Measurements from ENCODE around the gene PTBP2.

The PTBP2 gene

DNA sequence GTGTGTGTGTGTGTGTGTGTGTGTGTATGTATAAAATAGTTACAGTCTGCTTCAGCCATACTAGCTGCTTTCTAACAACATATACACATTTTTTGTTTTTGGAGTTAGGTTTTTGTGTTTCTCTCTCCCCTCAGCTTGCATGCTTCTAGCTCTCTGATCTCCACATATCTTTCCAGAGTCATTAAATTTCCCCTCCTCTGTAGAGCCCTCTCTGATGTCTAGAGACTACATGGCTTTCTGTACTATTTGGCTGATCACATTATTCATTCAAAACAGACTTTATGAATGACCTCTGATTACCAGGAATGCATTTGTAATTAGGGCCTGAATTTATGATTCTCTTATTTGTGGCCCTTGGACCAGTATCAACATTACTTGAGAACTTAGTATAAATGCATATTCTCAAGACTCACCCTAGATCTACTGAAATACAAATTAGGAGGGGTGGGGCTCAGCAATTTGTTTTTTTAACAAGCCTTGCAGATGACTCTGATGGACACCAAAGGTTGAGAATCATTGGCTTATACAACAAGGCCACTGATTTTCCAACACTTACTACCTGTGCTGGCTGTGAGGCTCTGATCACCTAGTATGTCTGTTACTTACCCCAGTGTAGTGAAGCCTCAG is 104.5 kb downstream of the PTBP2 start:
- no peak for DNase-seq (ENCODE audit: low read depth)

DNA sequence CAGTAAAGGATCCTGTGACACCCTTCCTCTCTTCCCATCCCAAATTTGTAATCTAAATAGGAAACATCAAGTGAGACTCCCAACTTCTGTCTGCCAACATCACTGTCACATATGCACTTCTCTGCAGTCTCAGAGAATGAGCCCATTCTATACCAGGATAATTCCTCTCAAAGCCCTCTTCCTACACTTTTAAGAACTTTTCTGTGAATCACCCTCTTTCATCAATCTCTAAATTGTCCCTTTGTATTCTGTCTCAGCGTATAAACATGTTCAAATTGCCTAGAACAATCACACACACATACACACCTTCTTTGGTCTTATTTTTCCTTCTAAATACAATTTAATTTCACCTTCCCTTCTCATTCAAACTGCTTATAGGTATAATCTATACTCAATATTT is 111.8 kb downstream of the PTBP2 start:
- DNase-seq (ENCODE audit: low read depth) = no peak

DNA sequence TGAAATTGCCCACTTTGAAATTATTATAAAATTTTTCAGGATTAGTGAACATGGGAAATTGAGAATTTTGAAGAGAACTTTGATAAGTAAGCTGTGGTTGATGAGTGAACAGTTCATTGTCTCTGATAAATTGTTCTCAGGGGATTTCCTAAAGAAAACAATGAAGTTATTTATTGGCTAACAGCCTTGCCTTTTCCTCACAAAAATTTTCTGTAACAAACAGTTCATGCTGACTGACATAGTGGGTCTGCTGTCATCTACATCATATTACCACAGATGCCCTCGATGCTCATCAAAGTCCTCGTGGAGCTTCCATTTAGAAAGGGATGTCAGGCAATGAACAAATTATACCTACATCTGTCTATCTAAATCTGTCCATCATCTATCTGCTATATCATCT is 113.4 kb downstream of the PTBP2 start:
- no peak for DNase-seq (ENCODE audit: low read depth)

DNA sequence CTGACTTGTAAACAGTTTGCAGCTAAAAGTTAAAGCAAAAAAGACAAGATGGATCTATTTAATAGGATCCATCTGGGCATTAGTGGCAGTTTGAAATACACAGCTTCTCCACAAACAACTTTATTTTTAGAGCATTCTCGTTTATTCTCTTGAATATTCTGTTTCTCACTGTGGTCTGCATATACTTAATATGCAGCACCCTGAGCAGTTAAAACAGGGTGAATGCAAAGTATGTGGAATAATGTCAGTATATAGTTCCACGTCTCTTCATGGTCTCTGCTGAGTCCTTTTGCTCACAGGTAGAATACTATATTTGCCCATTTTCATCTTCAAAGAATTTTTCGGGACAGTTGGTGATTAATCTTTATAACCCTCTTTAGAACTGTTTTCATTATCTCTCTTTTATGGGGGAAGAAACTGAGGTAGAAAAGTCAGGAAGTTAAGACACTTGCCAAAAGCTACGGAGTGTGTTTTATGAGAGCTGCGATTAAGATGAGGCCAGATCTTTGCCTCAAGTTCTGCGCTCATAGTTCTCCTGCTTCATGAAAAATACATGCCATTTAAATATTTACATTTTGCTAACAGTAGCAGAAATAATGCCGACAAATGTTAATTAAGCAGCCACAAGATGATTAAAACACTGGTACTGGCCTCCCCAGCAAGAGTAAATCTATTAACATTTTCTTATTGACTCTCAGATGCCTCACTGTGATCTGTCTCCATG is 115.6 kb downstream of the PTBP2 start:
- no peak for DNase-seq (ENCODE audit: low read depth)

DNA sequence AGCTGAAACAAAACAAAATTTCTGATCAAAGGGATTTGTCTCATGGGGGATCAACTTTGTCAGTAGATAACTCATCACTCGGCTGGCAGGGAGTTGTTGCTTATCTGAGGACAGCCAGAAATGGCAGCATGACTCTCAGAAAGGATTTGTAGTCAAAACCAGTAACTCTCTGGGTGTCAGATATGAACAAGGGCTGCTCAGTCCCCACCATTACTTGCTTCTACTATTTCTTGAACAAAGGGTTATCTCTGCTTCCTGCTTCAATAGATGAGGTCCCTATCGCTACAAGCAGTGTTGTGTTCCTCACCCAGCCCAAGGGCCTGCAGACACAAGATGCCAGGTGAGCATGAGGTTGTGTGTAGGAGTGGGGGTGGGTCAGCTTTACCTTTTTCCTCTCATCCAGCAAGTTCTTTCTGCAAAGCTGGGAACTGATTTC is 116.2 kb downstream of the PTBP2 start:
- no peak for DNase-seq (ENCODE audit: low read depth)

DNA sequence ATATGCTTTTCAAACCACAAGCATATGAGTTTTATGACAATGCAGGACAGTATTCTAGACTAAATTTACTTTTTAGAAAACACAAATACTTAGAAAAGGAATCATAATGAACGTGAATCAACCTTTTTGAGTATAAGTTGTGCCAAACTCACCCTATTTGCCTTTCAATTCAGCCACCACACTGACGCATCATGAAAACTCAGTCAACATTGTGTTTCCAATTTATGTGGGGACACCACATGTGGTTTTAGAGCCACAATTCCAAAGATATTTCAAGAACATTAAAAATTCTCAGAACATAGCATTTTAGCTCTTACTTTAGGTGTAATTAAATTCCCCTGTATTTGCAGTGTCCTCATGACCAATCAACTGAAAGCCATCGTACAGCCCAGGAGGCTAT is 118.8 kb downstream of the PTBP2 start:
- DNase-seq (ENCODE audit: low read depth) = no peak

DNA sequence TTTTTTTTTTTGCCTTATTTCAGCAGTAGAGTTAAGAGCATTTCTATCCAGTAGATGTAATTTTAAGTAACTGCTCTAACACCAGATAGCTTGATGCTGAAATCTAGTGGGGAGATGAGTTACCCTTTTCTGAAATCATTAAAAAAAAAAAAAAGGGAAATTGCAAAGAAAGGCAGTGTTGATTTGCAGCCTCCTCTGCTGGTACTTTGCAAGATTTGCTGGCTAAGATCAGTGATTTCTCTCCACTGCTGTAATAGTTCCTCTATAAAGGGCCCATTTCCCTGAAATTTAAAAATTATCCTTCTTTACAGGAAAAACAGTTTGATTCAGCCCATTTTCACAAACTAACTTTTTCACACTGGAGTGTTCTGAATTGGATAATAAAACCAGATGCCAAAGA is 120.6 kb downstream of the PTBP2 start:
- no peak for DNase-seq (ENCODE audit: low read depth)

DNA sequence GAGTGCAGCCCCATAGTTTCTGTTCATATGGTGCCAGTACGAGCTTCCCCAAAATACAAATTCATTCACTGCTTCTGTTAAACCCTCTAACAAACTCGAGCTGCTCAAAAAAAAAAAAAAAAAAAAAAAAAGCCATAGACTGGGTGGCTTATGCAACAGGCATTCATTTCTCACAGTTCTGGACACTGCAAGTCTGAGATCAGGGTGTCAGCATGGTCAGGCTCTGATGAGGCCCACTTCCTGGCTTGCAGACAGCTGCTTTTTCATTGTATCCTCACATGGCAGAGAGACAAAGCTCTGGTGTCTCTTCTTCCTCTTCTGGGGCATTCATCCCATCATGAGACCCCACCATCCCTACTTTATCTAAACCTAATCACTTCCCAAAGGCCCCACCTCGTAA is 121.6 kb downstream of the PTBP2 start:
- no peak for DNase-seq (ENCODE audit: low read depth)

DNA sequence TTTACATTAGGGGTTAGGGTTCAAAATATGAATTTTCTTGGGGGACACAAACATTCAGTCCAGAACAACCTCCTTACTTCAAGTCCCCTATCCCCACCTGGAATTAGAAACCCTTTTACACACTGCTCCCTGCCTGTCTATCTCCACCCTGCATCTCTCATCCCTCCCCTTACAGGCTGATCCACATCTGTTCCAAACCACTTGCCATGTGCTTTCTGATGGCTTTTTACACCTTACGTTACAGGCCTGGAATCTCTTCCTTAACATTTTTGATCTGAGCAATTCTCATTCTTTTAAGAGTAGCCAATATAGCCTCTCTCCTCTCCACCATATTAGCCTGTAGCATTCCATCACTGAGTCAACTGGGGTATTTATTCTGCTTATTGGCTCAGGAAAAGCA is 122.0 kb downstream of the PTBP2 start:
- no peak for DNase-seq (ENCODE audit: low read depth)

DNA sequence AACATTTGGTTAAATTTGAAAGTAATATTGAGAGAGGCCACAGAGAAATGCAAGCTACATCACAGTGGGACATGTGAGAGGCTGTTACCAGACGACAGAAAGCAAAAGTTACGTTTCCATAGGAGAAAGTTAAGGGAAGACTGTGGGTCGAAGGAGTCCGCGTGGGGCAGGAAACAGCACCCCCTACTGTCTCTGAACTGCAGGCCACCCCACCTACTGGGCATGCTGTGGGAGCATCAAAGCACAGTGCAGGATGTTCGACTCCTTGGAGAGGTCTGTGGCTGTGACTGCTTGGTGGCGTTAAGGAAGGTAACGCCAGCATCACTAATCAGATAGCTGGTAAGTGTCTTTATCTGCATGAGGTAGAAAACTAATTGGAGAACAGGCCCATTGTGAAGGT is 123.9 kb downstream of the PTBP2 start:
- DNase-seq (ENCODE audit: low read depth) = peak; percentile 3

DNA sequence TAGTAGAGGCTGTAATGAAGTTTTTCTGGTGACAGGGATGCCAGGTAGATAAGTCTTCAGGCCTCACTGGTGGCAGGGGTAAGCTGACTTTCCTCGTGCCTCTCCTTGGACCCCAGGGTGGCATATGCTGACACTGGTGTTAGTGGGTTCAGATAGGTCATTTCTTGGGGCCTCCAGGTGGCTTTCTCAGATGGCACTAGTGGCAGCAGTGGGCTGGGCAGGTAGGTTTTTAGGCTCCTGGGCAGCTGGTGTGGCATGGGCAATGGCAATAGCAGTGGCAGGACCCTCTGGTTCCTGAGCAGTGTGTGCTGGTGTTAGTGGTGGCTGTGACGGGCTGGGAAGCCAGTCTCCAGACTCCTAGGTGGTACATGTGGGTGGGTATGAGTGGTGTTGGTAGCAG is 140.3 kb downstream of the PTBP2 start:
- DNase-seq (ENCODE audit: low read depth) = no peak

DNA sequence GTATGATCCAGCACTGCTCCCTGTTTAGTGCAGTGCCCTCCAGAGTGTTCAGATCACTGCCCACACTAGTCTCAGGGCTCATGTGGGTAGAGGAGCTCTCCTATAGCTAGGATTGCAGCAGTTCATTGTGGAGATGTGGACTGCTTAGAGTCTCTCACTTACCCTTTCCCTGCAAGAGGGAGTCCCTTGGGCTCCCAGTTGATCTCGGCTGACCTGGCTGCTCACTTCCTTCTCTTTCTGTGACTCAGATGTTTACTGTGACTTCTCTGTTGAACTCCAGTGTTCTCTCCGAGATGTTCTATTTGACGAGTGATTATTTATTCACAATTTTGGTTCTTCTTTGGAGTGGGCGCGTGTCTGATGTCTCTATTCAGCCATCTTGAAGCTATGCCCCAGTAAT is 141.9 kb downstream of the PTBP2 start:
- no peak for DNase-seq (ENCODE audit: low read depth)
